Nephron progenitor cell (in vitro differentiated cells): ENCODE results near the gene CABP4.
A peak's percentile ranks its signal among the peaks of the same experiment; 100 is the strongest.

Source experiments
- DNase-seq: peaks from one replicate; pipeline ENCODE4 v3.0.0; 2021
- H3K27ac Mint-ChIP-seq: 2 replicates; pipeline ENCODE4 v1.8.0; 2021; ENCODE audit warnings: mild to moderate bottlenecking, moderate library complexity, mixed read lengths
- H3K27me3 Mint-ChIP-seq: 2 replicates; pipeline ENCODE4 v1.8.0; 2021; ENCODE audit warnings: mild to moderate bottlenecking, low read depth, mixed read lengths; ENCODE audit not compliant: poor library complexity
- H3K36me3 Mint-ChIP-seq: 2 replicates; pipeline ENCODE4 v1.8.0; 2021; ENCODE audit warnings: low read depth, mixed read lengths
- H3K4me1 Mint-ChIP-seq: 2 replicates; pipeline ENCODE4 v1.8.0; 2021; ENCODE audit warnings: mixed read lengths
- H3K4me3 Mint-ChIP-seq: 2 replicates; pipeline ENCODE4 v1.8.0; 2021; ENCODE audit warnings: mild to moderate bottlenecking, moderate library complexity, mixed read lengths
- H3K9me3 Mint-ChIP-seq: 2 replicates; pipeline ENCODE4 v1.8.0; 2021; ENCODE audit warnings: mild to moderate bottlenecking, moderate library complexity, mixed read lengths
- CTCF ChIP-seq: fragments of 200-600 bp; sonication (generic); IDR thresholded peaks from 2 replicates; pipeline ENCODE4 v1.5.0; 2021; ENCODE audit warnings: antibody characterized with exemption

CABP4 gene

GRCh38 chr11:67504005-67504949 lies 49.1 kb downstream of the CABP4 start:
- Mint-ChIP-seq H3K36me3 (peaks cover 14% of the 10 kb centered on the region), H3K27me3 (peaks cover 7% of the 10 kb centered on the region), H3K4me1 (peaks cover 56% of the 10 kb centered on the region), H3K4me3 (peak overlapping the region; percentile 85), H3K27ac (no peak overlapping the region), H3K9me3 (no peaks in the 10 kb centered on the region)
- no peak for TF ChIP-seq CTCF
- DNase-seq: peak; percentile 79

- Mint-ChIP-seq H3K9me3 (no peaks in the 10 kb centered on the region), H3K27ac (peak within 1 kb of the TSS; percentile 64)
Measured at GRCh38 chr11:67504950-67505581, 49.9 kb downstream of the CABP4 start, which contains the start of gene PITPNM1. Gene PITPNM1 (minus strand): TSS chr11:67505363. CDS start chr11:67504180, 1,183 bp downstream.

GRCh38 chr11:67505605-67506396 lies 50.6 kb downstream of the CABP4 start:
- Mint-ChIP-seq H3K4me3 (peak overlapping the region; percentile 86), H3K27ac (peak overlapping the region; percentile 64), H3K4me1 (peaks cover 61% of the 10 kb centered on the region), H3K36me3 (peaks cover 6% of the 10 kb centered on the region), H3K27me3 (peaks cover 17% of the 10 kb centered on the region), H3K9me3 (no peaks in the 10 kb centered on the region)
- peak; percentile 85 for DNase-seq
- peak; percentile 96 for TF ChIP-seq CTCF

More at GRCh38 chr11:67504950-67505581, 49.9 kb downstream of the CABP4 start, which contains the start of gene PITPNM1:
- Mint-ChIP-seq H3K27me3 (peaks cover 10% of the 10 kb centered on the region), H3K36me3 (peaks cover 10% of the 10 kb centered on the region), H3K4me1 (peaks cover 62% of the 10 kb centered on the region), H3K4me3 (peak within 1 kb of the TSS; percentile 86)
- no peak for TF ChIP-seq CTCF
- DNase-seq: peak; percentile 85

- no peak for TF ChIP-seq CTCF
Measured at GRCh38 chr11:67506426-67507051, 51.4 kb downstream of the CABP4 start.

GRCh38 chr11:67507242-67507863 lies 52.2 kb downstream of the CABP4 start:
- Mint-ChIP-seq H3K9me3 (no peaks in the 10 kb centered on the region), H3K27ac (peak overlapping the region; percentile 85), H3K36me3 (no peaks in the 10 kb centered on the region), H3K4me1 (peaks cover 54% of the 10 kb centered on the region), H3K27me3 (peaks cover 30% of the 10 kb centered on the region), H3K4me3 (peak overlapping the region; percentile 86)
- no peak for TF ChIP-seq CTCF
- DNase-seq: no peak

More at GRCh38 chr11:67506426-67507051, 51.4 kb downstream of the CABP4 start:
- Mint-ChIP-seq H3K36me3 (no peaks in the 10 kb centered on the region), H3K4me1 (peaks cover 57% of the 10 kb centered on the region), H3K27ac (no peak overlapping the region), H3K9me3 (no peaks in the 10 kb centered on the region), H3K27me3 (peaks cover 24% of the 10 kb centered on the region), H3K4me3 (peak overlapping the region; percentile 86)
- no peak for DNase-seq
